Heart left ventricle (tissue), 16 donors: ENCODE measurements around the gene HNRNPA2B1. TPM values are rescaled to one million over a fixed set of nuclear protein-coding genes. Genes with fewer than 3 reads are reported as not detected.
A peak's percentile ranks its signal among the peaks of the same experiment; 100 is the strongest.
"Not testable (repeated sequence)": the region's sequence is repeated elsewhere in the genome, so short reads cannot be mapped to it uniquely, and the experiment has no call there.

ENCODE experiments used
- ATAC-seq, 4 donors: fragments of 200-7000 bp; cut with Tn5 transposase; one replicate each; pipeline ENCODE4 v1.9.1; 2020 to 2022; ENCODE audit warnings: moderate library complexity in 4 of 4, mild to moderate bottlenecking in 3 of 4, moderate number of reproducible peaks in 1 of 4
- DNase-seq, 5 donors: peaks; one replicate each; pipeline ENCODE4 v3.0.0-alpha.2; 2020
- H3K27ac ChIP-seq, 12 donors: fragments of 200-600 bp; sonication (generic) in 4 of 12; one replicate each; pipeline versions ENCODE4 v1.5.0 to v1.8.0; 2016 to 2022; ENCODE audit warnings: mild to moderate bottlenecking in 2 of 12
- H3K27me3 ChIP-seq, 9 donors: fragments of 200-600 bp; sonication (generic) in 2 of 9; one replicate each; pipeline versions ENCODE4 v1.5.1 to v1.8.0; 2016 to 2022; ENCODE audit warnings: mild to moderate bottlenecking in 3 of 9
- H3K36me3 ChIP-seq, 9 donors: fragments of 200-600 bp; sonication (generic) in 2 of 9; one replicate each; pipeline versions ENCODE4 v1.5.0 to v1.8.0; 2018 to 2022; ENCODE audit warnings: mild to moderate bottlenecking in 2 of 9
- H3K4me1 ChIP-seq, 12 donors: fragments of 200-600 bp; sonication (generic) in 4 of 12; one replicate each; pipeline versions ENCODE4 v1.5.0 to v1.8.0; 2016 to 2022; ENCODE audit warnings: mild to moderate bottlenecking in 3 of 12
- H3K4me3 ChIP-seq, 12 donors: fragments of 200-600 bp; sonication (generic) in 4 of 12; one replicate each; pipeline versions ENCODE4 v1.5.0 to v1.8.0; 2017 to 2022; ENCODE audit warnings: mild to moderate bottlenecking in 9 of 12, moderate library complexity in 4 of 12
- H3K9me3 ChIP-seq, 12 donors: fragments of 200-600 bp; sonication (generic) in 4 of 12; one replicate each; pipeline versions ENCODE4 v1.5.0 to v1.8.0; 2016 to 2022; ENCODE audit warnings: mild to moderate bottlenecking in 1 of 12
- CTCF ChIP-seq, 12 donors: fragments of 200-600 bp; sonication (generic) in 4 of 12; IDR thresholded peaks; one replicate each; pipeline versions ENCODE4 v1.5.0 to v1.8.0; 2018 to 2022; ENCODE audit warnings: antibody characterized with exemption in 12 of 12, mild to moderate bottlenecking in 5 of 12
- POLR2A ChIP-seq, 2 donors: fragments of 450-650 bp; IDR thresholded peaks; one replicate each; pipeline ENCODE4 v1.6.1; 2017; ENCODE audit warnings: antibody characterized with exemption in 2 of 2, mild to moderate bottlenecking in 2 of 2, moderate library complexity in 2 of 2
- WGBS, 4 donors: extraction: QIAGEN DNeasy Blood & Tissue Kit in 2 of 4; methylation state at CpG; one replicate each; pipeline versions ENCODE4 v1.1.5 to v1.1.7; 2013 to 2018; 5-methylcytosine and 5-hydroxymethylcytosine counted together
- intact Hi-C, 10 donors: fragments of 100-400 bp; cut with DNase I; formaldehyde crosslinking; loops; one replicate each; pipeline versions ENCODE4 v1.11.1 to v1.14.2; 2022
- polyA plus RNA-seq, 2 donors: library from polyadenylated mRNA; stranded (reverse); fragments of 200-250 nt; gene quantifications; one replicate each; pipeline ENCODE4 v1.2.3, GENCODE V29; 2013
- total RNA-seq, 9 donors: library from RNA; depleted of rRNA in 2 of 9; stranded (reverse); fragments of >200 nt in 2 of 9; fragmentation: NEBNext Ultra II Directional in 3 of 9; extraction: Animal tissue kit (Norgen Biotek cat#: 25700) in 3 of 9; gene quantifications; one replicate each; pipeline versions ENCODE4 v1.1.0 to v1.2.4, GENCODE V29; 2016 to 2023
- donor health status: ischemic (EF 13 %, LVEDD 7.1; RV severe dilation, severe dysfunction).
- donor health status: healthy with polysubstance abuse.
- donor health status: DM: no; HTN: yes; CAD: no.
- donor health status: DM: no; HTN: no; CAD: no.
- donor health status: ischemic (EF 25% LVEDD 6.9; RV normal size, moderate dysfunction).
- donor health status: ischemic (EF 25% LVEDD 5.7; RV mildly dilated, moderate dysfunction).
- donor health status: healthy.
- donor health status: DM: yes; HTN: yes; CAD: no.
- donor health status: ischemic (EF 35%, LVEDD 5.7; RV mildly dilated, moderate dysfunction).
- donor health status: nonischemic (EF 11% LVEDD 7.7; RV severe dilation, severe dysfunction).
- donor health status: DM: yes; HTN: yes; CAD: no.
- donor health status: PGD.
- donor health status: ischemic (EF 29% LVEDD 5.4; RV normal size, mild dysfunction).
- donor health status: nonischemic (EF 23%, LVEDD 6.1; RV moderate dilation, normal function).

HNRNPA2B1 gene
- total and polyA plus RNA-seq, 11 donors, result 142 to 732 (median 378) TPM

- intact Hi-C loops, result no loop called here
- ATAC-seq (peak; percentile 26 to 54 (median 38)), DNase-seq (no peak)
- H3K27ac ChIP-seq, result peak overlapping the region in 3 of 12 donors; percentile 11 to 42 (median 25)
- TF ChIP-seq POLR2A (IDR thresholded peaks at IDR 0.05) (no peak), CTCF (IDR thresholded peaks at IDR 0.05) (no peak)
- WGBS, 4 donors, result 31 to 52% (median 40%) methylated on average over 5 of the region's 5 CpGs
- H3K27me3 ChIP-seq, result no peaks in the 10 kb centered on the region
- H3K4me3 ChIP-seq, result no peak overlapping the region
- H3K36me3 ChIP-seq, result peaks cover 0 to 22% (median 9%) of the 10 kb centered on the region in 9 donors
- H3K4me1 ChIP-seq, result peaks cover 0 to 44% (median 19%) of the 10 kb centered on the region in 12 donors
- H3K9me3 ChIP-seq, result no peaks in the 10 kb centered on the region
Measured at GRCh38 chr7:26180792-26181198, 19.8 kb downstream of the HNRNPA2B1 start.

GRCh38 chr7:26179826-26180497, 20.6 kb downstream of the HNRNPA2B1 start:
- ATAC-seq (peak in 2 of 4 donors; percentile 8 to 33), DNase-seq (no peak)
- H3K4me3 ChIP-seq, result no peak overlapping the region
- H3K36me3 ChIP-seq, result peaks cover 0 to 14% (median under 1%) of the 10 kb centered on the region in 9 donors
- intact Hi-C loops, result no loop called here
- no peak for TF ChIP-seq CTCF (IDR thresholded peaks at IDR 0.05)
- TF ChIP-seq POLR2A (IDR thresholded peaks at IDR 0.05), result no peak
- peak overlapping the region in 1 of 12 donors; percentile 25 for H3K27ac ChIP-seq
- H3K27me3 ChIP-seq, result no peaks in the 10 kb centered on the region
- no peaks in the 10 kb centered on the region for H3K9me3 ChIP-seq
- WGBS, 4 donors, result 48 to 57% (median 55%) methylated on average over 8 of the region's 8 CpGs
- H3K4me1 ChIP-seq, result peaks cover 0 to 40% (median 19%) of the 10 kb centered on the region in 12 donors

- intact Hi-C loops, result no loop called here
- ATAC-seq, result peak in 2 of 4 donors; percentile 3 to 19
- Histone ChIP-seq H3K4me1 (peaks cover 0 to 40% (median 19%) of the 10 kb centered on the region in 12 donors), H3K27ac (no peak overlapping the region), H3K9me3 (no peaks in the 10 kb centered on the region), H3K27me3 (no peaks in the 10 kb centered on the region), H3K36me3 (peaks cover 0 to 9% (median 0%) of the 10 kb centered on the region in 9 donors), H3K4me3 (no peak overlapping the region)
- TF ChIP-seq POLR2A (IDR thresholded peaks at IDR 0.05) (no peak), CTCF (IDR thresholded peaks at IDR 0.05) (no peak)
- 71 to 82% (median 75%) methylated on average over 5 of the region's 5 CpGs for WGBS, 4 donors
- no peak for DNase-seq
Measured at GRCh38 chr7:26179422-26179821, 21.1 kb downstream of the HNRNPA2B1 start.

- intact Hi-C loops, result no loop called here
- Histone ChIP-seq H3K4me1 (peaks cover 0 to 34% (median 14%) of the 10 kb centered on the region in 12 donors), H3K4me3 (no peak overlapping the region), H3K36me3 (peaks cover 0 to 5% (median 0%) of the 10 kb centered on the region in 9 donors), H3K27me3 (no peaks in the 10 kb centered on the region), H3K27ac (no peak overlapping the region), H3K9me3 (no peaks in the 10 kb centered on the region)
- TF ChIP-seq POLR2A (IDR thresholded peaks at IDR 0.05), result no peak
- TF ChIP-seq CTCF (IDR thresholded peaks at IDR 0.05), result no peak
- WGBS, 4 donors, result 84 to 90% (median 86%) methylated on average over 7 of the region's 7 CpGs
- ATAC-seq (peak in 2 of 4 donors; percentile 9 to 29), DNase-seq (no peak)
Measured at GRCh38 chr7:26178272-26178960, 22.1 kb downstream of the HNRNPA2B1 start.

GRCh38 chr7:26177269-26177668, 23.3 kb downstream of the HNRNPA2B1 start:
- H3K27ac ChIP-seq, H3K9me3 ChIP-seq, ATAC-seq, intact Hi-C loops, H3K27me3 ChIP-seq, H3K4me3 ChIP-seq, H3K36me3 ChIP-seq: not testable (repeated sequence)
- H3K4me1 ChIP-seq, result peaks cover 0 to 22% (median 6%) of the 10 kb centered on the region in 12 donors
- peak in 1 of 5 donors; percentile 44 for DNase-seq
- 92 to 96% (median 94%) methylated on average over 20 of the region's 20 CpGs for WGBS, 4 donors

GRCh38 chr7:26176696-26177095, 23.9 kb downstream of the HNRNPA2B1 start:
- H3K27me3 ChIP-seq, H3K4me3 ChIP-seq, ATAC-seq, intact Hi-C loops, DNase-seq, H3K27ac ChIP-seq, H3K36me3 ChIP-seq, H3K9me3 ChIP-seq: not testable (repeated sequence)
- H3K4me1 ChIP-seq, result peaks cover 0 to 16% (median 3%) of the 10 kb centered on the region in 12 donors
- WGBS, 4 donors, result 96 to 100% (median 98%) methylated on average over 1 to 19 of the region's 26 CpGs; no CpG with 5 or more reads in 1 of the 4 donors
